Coronary artery (tissue), 2 donors: ENCODE results near the gene DLG2.

ENCODE experiments used
- DNase-seq: peaks from one replicate; pipeline ENCODE4 v3.0.0-alpha.2; 2017; ENCODE audit warnings: low spot score
- H3K27ac ChIP-seq, 2 donors: fragments of 200-600 bp; sonication (generic); one replicate each; pipeline ENCODE4 v1.5.1; 2016 to 2019
- H3K4me3 ChIP-seq: fragments of 200-600 bp; sonication (generic); 2 replicates; pipeline ENCODE4 v1.5.1; 2016; ENCODE audit warnings: mild to moderate bottlenecking, moderate library complexity
- TF ChIP-seq, protein P1 (sequence below): fragments of 200-600 bp; sonication (generic); IDR thresholded peaks from one replicate; pipeline ENCODE4 v1.5.1; 2019; ENCODE audit warnings: antibody characterized with exemption

Gene DLG2

DNA sequence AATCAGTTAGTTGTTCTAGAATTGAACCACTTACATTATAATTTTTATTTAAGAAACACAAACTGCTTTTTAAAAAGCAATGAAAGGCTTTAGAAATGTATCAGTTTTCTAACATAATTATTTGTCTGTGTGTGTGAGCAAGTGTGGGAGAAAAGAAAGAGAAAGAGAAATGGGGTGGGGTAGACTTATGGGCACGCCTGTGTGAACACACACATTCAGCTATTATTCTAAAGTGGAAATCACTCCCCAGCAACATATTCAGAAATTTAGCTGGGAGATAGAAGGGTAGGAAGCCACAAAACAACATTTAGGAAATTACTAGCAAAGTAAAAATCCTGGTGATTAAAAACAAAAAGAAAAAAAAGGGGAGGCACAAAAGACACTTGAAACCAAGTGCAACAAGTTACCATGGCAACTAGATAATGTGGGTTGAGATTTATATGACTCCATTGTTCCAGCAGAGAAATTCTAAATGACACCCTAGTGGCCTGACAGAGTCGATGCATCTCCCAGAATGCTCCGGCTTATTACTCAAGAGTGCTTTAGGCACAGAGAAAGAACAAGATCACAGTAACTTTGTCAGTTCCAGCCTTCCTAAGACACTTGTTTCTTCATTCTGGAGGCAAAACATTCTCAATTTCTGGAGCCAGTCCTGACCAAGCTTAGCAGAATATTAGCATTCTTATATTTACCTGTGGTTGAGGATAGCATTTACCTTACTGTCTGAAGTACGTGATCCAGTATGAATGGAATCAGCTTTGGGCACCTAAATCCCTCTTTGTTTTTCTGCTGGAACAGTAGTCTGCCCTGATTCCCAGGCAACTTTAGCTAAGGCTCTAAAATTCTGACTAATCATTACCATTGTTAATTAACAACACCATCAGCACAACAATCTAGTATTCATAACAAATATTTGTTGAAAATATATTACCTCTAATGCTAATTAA lies 444.4 kb downstream of the DLG2 start:
- Histone ChIP-seq H3K27ac (no peak overlapping the region), H3K4me3 (no peak overlapping the region)
- TF ChIP-seq, protein P1, sequence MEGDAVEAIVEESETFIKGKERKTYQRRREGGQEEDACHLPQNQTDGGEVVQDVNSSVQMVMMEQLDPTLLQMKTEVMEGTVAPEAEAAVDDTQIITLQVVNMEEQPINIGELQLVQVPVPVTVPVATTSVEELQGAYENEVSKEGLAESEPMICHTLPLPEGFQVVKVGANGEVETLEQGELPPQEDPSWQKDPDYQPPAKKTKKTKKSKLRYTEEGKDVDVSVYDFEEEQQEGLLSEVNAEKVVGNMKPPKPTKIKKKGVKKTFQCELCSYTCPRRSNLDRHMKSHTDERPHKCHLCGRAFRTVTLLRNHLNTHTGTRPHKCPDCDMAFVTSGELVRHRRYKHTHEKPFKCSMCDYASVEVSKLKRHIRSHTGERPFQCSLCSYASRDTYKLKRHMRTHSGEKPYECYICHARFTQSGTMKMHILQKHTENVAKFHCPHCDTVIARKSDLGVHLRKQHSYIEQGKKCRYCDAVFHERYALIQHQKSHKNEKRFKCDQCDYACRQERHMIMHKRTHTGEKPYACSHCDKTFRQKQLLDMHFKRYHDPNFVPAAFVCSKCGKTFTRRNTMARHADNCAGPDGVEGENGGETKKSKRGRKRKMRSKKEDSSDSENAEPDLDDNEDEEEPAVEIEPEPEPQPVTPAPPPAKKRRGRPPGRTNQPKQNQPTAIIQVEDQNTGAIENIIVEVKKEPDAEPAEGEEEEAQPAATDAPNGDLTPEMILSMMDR = no peak
- DNase-seq = no peak

DNA sequence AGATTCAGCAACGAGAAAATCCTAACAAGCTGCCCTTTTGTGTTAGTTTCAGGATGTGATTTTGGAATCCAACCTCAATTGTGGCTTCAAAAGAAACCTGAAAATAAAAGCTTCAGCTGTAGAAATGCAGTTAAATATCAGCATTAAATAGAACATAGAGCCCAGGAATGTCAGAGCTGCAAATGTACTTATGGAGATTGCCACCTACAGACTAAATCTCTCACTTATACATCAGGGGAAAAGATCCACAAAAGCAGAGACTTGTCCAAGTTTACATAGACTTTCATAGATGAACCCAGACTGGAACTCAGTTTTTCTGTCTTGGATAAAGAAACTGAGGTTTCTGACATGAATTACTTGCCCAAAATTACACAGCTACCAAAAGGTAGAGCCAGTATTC lies 446.6 kb downstream of the DLG2 start:
- DNase-seq = no peak
- no peak overlapping the region for H3K4me3 ChIP-seq
- TF ChIP-seq, protein P1 = no peak
- no peak overlapping the region for H3K27ac ChIP-seq

DNA sequence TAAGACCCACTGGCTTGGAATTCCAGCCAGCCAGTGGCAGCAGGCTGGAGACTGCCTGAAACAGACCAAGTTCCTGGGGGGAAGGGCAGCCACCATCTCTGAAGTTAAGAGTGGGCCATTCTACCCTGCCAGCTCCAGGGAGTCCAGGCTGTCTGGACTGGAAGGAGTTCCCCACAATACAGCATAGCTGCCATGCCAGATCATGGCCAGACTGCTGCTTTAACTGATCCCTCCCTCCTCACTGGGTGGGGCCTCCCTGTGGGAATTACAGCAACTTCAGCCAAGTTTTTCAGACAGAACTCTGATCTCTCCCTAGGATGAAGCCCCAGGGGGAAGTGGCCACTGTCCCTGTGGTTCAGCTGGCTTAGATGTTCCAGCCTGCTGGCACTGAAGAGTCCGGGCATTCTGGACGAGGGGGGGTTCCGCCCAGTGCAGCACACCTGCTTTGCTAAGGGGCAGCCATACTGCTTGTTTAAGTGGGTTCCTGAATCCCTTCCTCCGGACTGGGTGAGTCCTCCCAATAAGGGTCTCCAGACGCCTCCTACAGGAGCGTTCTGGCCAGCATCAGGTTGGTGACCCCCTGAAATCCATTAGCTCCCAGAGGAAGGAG lies 455.4 kb downstream of the DLG2 start:
- Histone ChIP-seq H3K4me3 (no peak overlapping the region), H3K27ac (no peak overlapping the region)
- TF ChIP-seq, protein P1 = no peak
- no peak for DNase-seq

DNA sequence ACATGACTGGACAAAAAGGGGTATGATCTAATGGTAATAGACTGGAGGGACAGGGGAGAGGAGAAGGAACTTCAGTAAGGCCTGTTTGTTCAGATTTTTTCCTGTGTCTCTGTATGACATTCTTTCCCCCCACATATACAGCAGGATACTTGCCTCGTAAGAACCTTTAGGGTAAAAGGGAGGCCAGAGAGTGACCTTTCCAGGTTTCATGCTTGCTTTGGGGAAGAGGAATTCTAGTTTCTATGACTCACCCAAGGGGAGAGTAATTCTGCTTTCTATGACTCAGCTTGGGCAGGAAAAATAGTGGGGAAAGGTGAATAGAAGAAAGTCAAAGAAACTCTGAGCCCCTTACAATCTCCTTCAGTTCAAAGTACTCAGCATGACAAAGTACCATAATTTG lies 457.0 kb downstream of the DLG2 start:
- Histone ChIP-seq H3K4me3 (no peak overlapping the region), H3K27ac (no peak overlapping the region)
- DNase-seq = no peak
- TF ChIP-seq, protein P1 = no peak

DNA sequence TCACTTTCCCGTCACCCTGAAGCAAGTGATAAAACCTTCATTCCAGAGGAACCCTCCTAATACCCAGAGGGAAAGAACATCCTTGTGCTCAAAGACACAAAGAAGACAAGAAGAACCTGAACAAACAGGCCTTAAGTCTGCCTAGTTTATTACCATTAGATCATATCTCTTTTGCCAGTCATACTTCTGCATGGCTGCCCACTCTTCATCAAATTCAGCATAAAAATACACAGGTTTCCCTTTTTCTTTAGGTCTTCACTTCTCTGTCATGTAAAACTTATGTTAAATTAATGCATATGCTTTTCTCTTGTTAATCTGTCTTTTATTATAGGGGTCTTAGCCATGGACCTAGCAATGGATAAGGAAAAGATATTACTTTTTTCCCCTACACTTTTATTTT lies 459.7 kb downstream of the DLG2 start:
- Histone ChIP-seq H3K27ac (no peak overlapping the region), H3K4me3 (no peak overlapping the region)
- no peak for DNase-seq
- TF ChIP-seq, protein P1 = no peak

DNA sequence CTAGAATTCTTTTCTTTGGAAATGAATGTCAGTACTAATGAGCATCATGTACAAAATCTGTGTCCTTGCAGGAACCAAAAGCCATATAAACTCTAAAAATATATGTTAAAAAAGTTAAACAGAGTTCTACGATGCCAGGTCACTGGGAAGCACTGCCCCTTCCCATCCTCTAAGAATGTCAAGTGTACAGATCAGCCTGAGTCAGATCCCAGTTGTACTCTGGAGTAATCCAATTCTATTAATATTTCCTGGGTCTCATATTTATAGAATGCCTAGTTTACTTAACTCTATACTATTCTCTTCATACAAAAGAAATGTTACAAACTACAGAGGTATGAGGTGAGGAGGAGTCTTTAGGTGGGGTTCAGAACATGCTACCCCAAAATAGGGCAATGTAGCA lies 460.1 kb downstream of the DLG2 start:
- DNase-seq = no peak
- no peak overlapping the region for H3K27ac ChIP-seq
- H3K4me3 ChIP-seq = no peak overlapping the region
- TF ChIP-seq, protein P1 = no peak

DNA sequence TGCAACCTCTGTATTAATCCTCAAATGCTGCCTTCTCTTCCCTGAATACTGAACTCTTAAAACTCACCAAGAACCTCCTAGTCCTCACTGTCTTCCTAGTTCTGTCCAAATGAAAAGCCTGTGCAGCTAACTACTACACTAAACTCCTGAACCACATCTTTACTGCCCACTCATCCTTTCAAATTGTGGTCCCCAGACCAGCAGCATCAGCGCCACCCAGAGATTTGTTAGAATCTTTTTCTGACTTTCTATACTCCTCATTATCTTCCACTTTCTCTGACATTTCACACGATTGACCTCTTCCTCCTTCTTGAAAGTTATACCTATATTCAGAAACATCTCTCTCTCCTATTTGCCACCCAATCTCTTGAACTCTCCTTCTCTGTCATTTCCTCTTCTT lies 461.3 kb downstream of the DLG2 start:
- DNase-seq = no peak

More for the DNA sequence above, 461.3 kb downstream of the DLG2 start:
- Histone ChIP-seq H3K4me3 (no peak overlapping the region), H3K27ac (no peak overlapping the region)
- TF ChIP-seq, protein P1 = no peak
